Measurements from ENCODE around the gene PLXNB2.

GRCh38 chr22:50269970-50270665, 37.3 kb downstream of the PLXNB2 start, which contains the start of gene MAPK11:
- TF ChIP-seq PPARA (CRISPR knock-in tag; IDR thresholded peaks at IDR 0.05; ENCODE audit: borderline replicate concordance) (no peak), BACH2 (CRISPR knock-in tag; IDR thresholded peaks at IDR 0.05; ENCODE audit: borderline replicate concordance) (no peak), RARB (CRISPR knock-in tag; IDR thresholded peaks at IDR 0.05) (no peak), ZFP3 (CRISPR knock-in tag; IDR thresholded peaks at IDR 0.05) (no peak), CSDC2 (CRISPR knock-in tag; IDR thresholded peaks at IDR 0.05) (no peak), TOX (CRISPR knock-in tag; IDR thresholded peaks at IDR 0.05; ENCODE audit: borderline replicate concordance) (no peak)
